HG03039 (cell line): Measurements from ENCODE around the gene NAA38.

Source experiments
- ATAC-seq: cut with Tn5 transposase; IDR thresholded peaks from one replicate; pipeline ENCODE4 v1.9.1; 2021; ENCODE audit warnings: mild to moderate bottlenecking, moderate library complexity; ENCODE audit not compliant: unreplicated experiment

NAA38 gene

DNA sequence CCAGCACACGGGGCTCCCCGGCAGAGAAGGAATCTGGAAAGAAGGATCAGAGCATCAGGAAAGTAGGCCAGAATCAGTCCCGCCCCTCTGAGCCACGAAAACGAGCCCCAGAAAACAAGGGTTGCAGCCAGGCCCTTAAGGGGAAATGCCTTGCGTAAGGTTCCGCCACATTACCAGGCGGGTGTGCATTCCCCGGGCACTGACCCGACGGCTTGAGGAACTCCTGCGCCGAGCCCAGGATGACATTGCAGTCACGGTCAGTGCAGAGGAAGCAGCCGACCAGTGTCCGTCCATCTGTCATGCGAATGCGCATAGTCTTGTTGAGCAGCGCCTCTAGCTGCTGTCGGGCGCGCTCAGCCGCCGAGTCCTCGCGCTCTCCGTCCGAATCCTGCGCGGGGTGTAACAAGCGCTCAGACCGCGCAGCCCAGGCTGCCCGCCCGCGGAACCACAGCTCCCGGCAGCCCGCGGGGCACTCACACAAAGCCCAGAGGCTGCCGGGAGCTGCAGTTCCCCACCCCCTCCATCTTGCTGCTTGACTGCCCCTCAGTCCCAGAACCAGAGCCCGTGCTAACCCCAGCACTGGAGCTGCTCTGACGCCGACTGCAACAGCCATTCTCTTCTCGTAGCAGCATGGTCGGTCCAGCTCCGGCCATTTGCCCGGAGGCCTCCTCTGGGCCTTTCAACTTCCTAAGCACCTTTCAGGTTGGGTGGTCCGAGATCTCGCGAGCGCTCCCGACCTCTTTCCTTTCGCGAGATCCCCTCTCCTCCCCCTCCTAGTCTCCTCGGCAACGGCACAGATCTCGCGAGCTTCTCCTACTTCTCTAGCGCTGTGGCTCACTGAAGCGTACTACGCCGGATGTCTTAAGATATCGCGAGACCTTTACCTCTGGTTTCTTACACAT lies at the start of gene NAA38:
TSS of gene NAA38 (minus strand) at position 749 of the 902 bp plus-strand sequence. CDS start at position 653, 96 bp downstream.
- peak; percentile 57 for ATAC-seq

- ATAC-seq: no peak
These were observed 46.1 kb upstream of the NAA38 start for GRCh38 chr17:7903154-7904103.

DNA sequence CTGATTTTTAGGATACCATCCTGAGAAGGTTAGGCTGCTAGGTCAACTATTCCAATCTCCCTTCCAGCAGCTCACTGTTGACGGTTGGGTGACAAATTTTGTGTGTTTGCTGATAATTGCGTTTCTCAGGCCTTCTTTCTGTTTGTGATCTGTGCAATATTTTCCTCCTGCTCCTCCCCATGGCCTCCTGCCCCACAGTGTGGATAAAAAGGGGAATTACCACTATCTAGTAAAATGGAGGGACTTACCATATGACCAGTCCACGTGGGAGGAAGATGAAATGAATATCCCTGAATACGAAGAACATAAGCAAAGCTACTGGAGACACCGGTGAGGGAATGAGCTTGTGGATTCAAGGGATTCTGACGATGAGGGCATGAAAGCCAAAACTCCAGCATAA lies 40.4 kb upstream of the NAA38 start:
- no peak for ATAC-seq

- no peak for ATAC-seq
These were observed 39.7 kb upstream of the NAA38 start for GRCh38 chr17:7897090-7897489.

DNA sequence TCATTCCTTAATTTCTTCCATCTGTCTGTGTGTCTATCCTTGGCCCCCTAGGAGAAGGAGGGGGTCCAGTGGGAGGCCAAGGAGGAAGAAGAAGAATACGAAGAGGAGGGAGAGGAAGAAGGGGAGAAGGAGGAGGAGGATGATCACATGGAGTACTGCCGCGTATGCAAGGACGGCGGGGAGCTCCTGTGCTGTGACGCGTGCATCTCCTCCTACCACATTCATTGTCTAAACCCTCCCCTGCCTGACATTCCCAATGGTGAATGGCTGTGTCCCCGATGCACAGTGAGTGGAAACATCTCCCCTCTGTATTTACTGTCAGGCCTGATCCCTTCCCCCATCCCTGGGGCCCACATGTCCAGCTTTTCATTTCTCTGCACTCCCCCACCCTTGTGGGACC lies 37.5 kb upstream of the NAA38 start:
- no peak for ATAC-seq

DNA sequence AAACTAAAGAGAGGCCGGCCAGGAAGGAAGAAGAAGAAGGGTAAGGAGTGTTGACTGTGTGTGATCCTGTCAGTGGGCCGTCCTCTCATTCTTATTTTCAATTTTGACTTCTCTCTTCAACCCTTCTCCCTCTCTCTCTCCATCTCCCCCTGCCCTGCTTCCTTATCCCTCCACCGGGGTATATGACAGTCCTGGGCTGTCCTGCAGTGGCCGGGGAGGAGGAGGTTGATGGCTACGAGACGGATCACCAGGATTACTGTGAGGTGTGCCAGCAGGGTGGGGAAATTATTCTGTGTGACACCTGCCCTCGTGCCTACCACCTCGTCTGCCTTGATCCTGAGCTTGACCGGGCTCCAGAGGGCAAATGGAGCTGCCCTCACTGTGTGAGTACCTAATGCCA lies 36.9 kb upstream of the NAA38 start:
- ATAC-seq: no peak

- ATAC-seq: no peak
These were observed 36.0 kb upstream of the NAA38 start for GRCh38 chr17:7893187-7893880.

DNA sequence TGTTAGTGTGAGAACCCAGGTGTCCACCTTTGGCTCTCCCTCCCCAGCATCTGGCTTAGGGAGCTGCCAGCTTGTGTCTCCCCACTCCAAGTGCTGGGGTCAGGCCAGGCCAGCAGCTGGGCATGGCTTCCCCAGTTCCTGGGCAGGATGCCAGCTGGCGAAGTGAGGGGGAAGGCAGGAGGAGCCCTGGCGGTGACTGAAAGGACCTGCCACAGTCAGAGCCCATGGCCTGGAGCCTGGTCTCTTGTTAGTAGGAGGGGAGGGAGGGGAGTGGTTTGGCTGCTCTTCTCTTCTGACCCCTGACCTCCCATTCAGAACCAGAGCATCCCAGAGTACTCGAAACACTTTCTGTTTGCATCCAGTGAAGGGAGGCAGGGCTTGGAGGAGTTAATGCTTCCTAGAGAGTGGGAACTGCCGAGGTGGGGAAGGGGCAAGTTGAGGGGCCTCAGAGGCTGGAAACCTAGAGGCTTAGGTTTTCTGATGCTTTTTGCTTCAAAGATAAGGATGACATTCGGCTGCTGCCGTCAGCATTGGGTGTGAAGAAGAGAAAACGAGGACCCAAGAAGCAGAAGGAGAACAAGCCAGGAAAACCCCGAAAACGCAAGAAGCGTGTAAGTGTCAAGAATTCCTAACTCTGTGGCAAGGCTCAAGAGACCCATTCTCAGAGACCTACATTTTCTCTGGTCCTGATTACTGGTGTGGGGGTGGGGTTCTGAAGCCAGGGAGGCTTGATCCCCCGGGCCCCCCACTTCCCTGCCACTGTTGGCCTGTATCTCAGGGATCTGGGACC lies 32.0 kb upstream of the NAA38 start:
- ATAC-seq: no peak

DNA sequence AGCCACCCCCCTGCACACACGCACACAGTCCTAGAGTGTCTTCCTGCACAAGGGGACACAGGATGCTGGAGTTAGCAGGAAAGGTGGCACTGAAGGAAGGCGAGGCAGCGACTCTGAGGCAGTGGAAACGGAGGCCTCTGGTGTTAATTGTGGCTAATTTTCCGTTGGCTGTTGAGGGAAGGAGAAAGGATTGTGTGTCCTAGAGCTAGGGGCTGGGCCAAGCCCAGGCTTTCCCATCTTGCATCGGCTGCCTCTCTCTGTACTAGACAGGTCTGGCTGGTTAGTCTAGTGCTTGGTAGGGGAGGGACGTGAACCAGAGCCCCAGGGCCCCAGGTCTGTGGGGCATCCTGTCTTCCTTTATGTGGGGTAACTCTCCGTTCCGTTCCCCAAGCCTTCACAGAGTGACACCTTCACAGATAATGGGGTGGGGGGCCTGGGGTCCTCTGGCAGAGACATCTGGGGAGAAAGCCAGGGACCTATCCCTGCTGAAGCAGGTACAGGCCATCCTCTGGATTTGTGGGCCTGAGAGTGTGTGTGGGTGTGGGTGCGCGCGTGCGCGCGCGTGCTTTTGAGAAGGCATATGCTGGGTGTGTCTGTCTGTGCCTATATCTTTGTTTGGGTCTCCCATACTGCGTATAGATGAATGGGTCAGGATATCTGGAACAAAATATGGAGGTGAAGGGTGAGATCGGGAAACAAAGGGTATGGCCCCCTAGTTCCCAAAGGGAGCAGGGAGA lies 31.0 kb upstream of the NAA38 start, which contains the start of gene CHD3:
TSS of gene CHD3 (plus strand) at position 606 of the 737 bp plus-strand sequence. CDS start 212 bp downstream, outside the sequence.
- ATAC-seq: no peak

GRCh38 chr17:7887482-7888183 lies 30.3 kb upstream of the NAA38 start:
- ATAC-seq: no peak

GRCh38 chr17:7887038-7887481 lies 29.7 kb upstream of the NAA38 start:
- ATAC-seq: no peak

- no peak for ATAC-seq
These were observed 29.1 kb upstream of the NAA38 start for GRCh38 chr17:7886227-7887037.

GRCh38 chr17:7885367-7886226 lies 28.2 kb upstream of the NAA38 start:
- no peak for ATAC-seq

- no peak for ATAC-seq
These were observed 27.4 kb upstream of the NAA38 start for GRCh38 chr17:7884581-7885366.

DNA sequence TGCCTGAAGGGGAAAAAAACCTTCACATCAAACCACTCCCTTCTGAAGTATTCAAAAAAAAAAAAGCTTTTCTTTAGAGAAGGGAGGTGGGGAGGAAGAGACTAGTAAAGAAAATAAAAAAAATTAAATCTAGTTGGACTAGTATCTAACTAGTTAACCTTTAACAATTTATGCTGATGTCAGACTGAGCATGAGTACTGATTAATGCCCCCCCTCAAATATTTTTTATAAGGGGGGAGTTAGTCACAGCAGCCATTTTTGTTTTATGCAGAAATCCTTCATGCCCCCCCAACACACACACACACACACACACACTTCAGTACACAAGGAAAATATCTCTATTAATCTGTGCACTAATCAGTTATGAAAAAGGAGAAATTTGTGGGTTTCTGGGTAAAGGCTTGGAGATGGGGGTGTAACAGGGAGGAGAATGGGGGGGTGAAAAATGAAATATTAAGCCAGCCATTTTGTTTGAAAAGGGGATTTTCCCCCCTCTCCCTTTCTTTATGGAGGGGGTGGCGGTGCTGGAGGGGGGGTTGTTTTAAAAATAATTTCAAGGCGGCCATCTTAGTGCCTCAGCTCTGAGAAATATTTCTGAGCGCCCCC lies 26.5 kb upstream of the NAA38 start:
- ATAC-seq: no peak

- ATAC-seq: no peak
These were observed 25.3 kb upstream of the NAA38 start for GRCh38 chr17:7882629-7883028.
